Fibroblast of skin of abdomen (primary cell): ENCODE data around the gene RYR2. TPM values are rescaled to one million over a fixed set of nuclear protein-coding genes. Genes with fewer than 3 reads are reported as not detected.

Experiments used
- DNase-seq: peaks from one replicate; pipeline ENCODE4 v3.0.0-alpha.2; 2013
- polyA plus RNA-seq, 2 experiments: library from polyadenylated mRNA; unstranded; fragments of 120-200 nt; gene quantifications; one replicate each; pipeline ENCODE4 v1.2.1, GENCODE V29; 2013; ENCODE audit not compliant: insufficient read length in 2 of 2

Gene RYR2
- 0.69 TPM for polyA plus RNA-seq (2013, experiment 1 of 2; ENCODE audit: insufficient read length)
- polyA plus RNA-seq (2013, experiment 2 of 2; ENCODE audit: insufficient read length): 0.09 TPM

GRCh38 chr1:237041795-237042525, at the start of gene RYR2:
Gene RYR2, plus strand, starts transcription at chr1:237042184. Its CDS starts 338 bp downstream, at chr1:237042522.
- DNase-seq: no peak

GRCh38 chr1:236992449-236992848, 49.5 kb upstream of the RYR2 start:
- no peak for DNase-seq

GRCh38 chr1:236994450-236994849, 47.5 kb upstream of the RYR2 start:
- DNase-seq: no peak

GRCh38 chr1:236997361-236997760, 44.6 kb upstream of the RYR2 start:
- DNase-seq: no peak

GRCh38 chr1:236997882-236998281, 44.1 kb upstream of the RYR2 start:
- DNase-seq: no peak

- no peak for DNase-seq
Measured at GRCh38 chr1:236998546-236998945, 43.4 kb upstream of the RYR2 start.

- DNase-seq: no peak
Measured at GRCh38 chr1:237000191-237000590, 41.8 kb upstream of the RYR2 start.

- no peak for DNase-seq
Measured at GRCh38 chr1:237003516-237003915, 38.5 kb upstream of the RYR2 start.

- no peak for DNase-seq
Measured at GRCh38 chr1:237004116-237004515, 37.9 kb upstream of the RYR2 start, which contains the start of gene MT1HL1. Gene MT1HL1, minus strand, starts transcription at chr1:237004441. Its CDS starts 69 bp downstream, at chr1:237004372.

- DNase-seq: no peak
Measured at GRCh38 chr1:237005674-237006073, 36.3 kb upstream of the RYR2 start.

- DNase-seq: no peak
Measured at GRCh38 chr1:237007147-237007881, 34.7 kb upstream of the RYR2 start.

- DNase-seq: no peak
Measured at GRCh38 chr1:237009611-237010010, 32.4 kb upstream of the RYR2 start.

GRCh38 chr1:237011432-237011831, 30.6 kb upstream of the RYR2 start:
- no peak for DNase-seq

- DNase-seq: no peak
Measured at GRCh38 chr1:237012361-237012760, 29.6 kb upstream of the RYR2 start.

- no peak for DNase-seq
Measured at GRCh38 chr1:237012788-237013383, 29.1 kb upstream of the RYR2 start.

GRCh38 chr1:237013608-237014007, 28.4 kb upstream of the RYR2 start:
- no peak for DNase-seq

GRCh38 chr1:237016626-237017025, 25.4 kb upstream of the RYR2 start:
- no peak for DNase-seq

GRCh38 chr1:237018896-237019295, 23.1 kb upstream of the RYR2 start:
- no peak for DNase-seq

GRCh38 chr1:237025358-237026074, 16.5 kb upstream of the RYR2 start:
- no peak for DNase-seq

GRCh38 chr1:237029240-237029639, 12.7 kb upstream of the RYR2 start:
- no peak for DNase-seq

- no peak for DNase-seq
Measured at GRCh38 chr1:237029850-237030535, 12.0 kb upstream of the RYR2 start.

GRCh38 chr1:237031480-237031879, 10.5 kb upstream of the RYR2 start:
- DNase-seq: no peak
